ENCODE data around the gene GPSM3. TPM values are rescaled to one million over a fixed set of nuclear protein-coding genes. Genes with fewer than 3 reads are reported as not detected.
A peak's percentile ranks its signal among the peaks of the same experiment; 100 is the strongest.

The GPSM3 gene
- total and polyA plus RNA-seq, 4 donors, result 2.3 to 8.0 (median 6.3) TPM

GRCh38 chr6:32175322-32175710 is 17.1 kb downstream of the GPSM3 start:
- no peaks in the 10 kb centered on the region for H3K9me3 ChIP-seq (ENCODE audit: control insufficient read depth in 4 of 4, low read length in 3 of 4)
- TF ChIP-seq CTCF (IDR thresholded peaks at IDR 0.05; ENCODE audit: low read depth, low read length, missing input control) (no peak), JUND (IDR thresholded peaks at IDR 0.05) (no peak), ZBTB33 (IDR thresholded peaks at IDR 0.05) (no peak), MAX (IDR thresholded peaks at IDR 0.05) (no peak), REST (IDR thresholded peaks at IDR 0.05) (no peak), TAF1 (conservative IDR thresholded peaks at IDR 0.05) (no peak), GABPA (IDR thresholded peaks at IDR 0.05 in 1 of 2, conservative IDR thresholded peaks at IDR 0.05 in 1 of 2) (no peak), HNF4G (IDR thresholded peaks at IDR 0.05) (no peak), SP1 (IDR thresholded peaks at IDR 0.05) (no peak), EGR1 (IDR thresholded peaks at IDR 0.05; ENCODE audit: low read depth in 2 of 2) (no peak), FOXA2 (IDR thresholded peaks at IDR 0.05) (no peak), RXRA (IDR thresholded peaks at IDR 0.05) (no peak), ATF3 (IDR thresholded peaks at IDR 0.05) (no peak), FOXA1 (IDR thresholded peaks at IDR 0.05) (no peak)
- no peaks in the 10 kb centered on the region for H3K27me3 ChIP-seq (ENCODE audit: control insufficient read depth in 4 of 4, insufficient read depth in 4 of 4, low read length in 3 of 4)
- no peak for DNase-seq (ENCODE audit: low spot score)
- peaks cover 0 to 50% (median 42%) of the 10 kb centered on the region in 4 donors for H3K4me1 ChIP-seq (ENCODE audit: control insufficient read depth in 4 of 4, insufficient read depth in 4 of 4, low read length in 3 of 4)
- H3K27ac ChIP-seq (ENCODE audit: low read depth in 1 of 2, low read length in 2 of 2), result peak overlapping the region; percentile 84 to 96
- 11% methylated on average over 2 of the region's 2 CpGs for WGBS
- peak overlapping the region; percentile 84 to 96 (median 86) for H3K4me3 ChIP-seq (ENCODE audit: low read depth in 1 of 3, low read length in 3 of 3)
- peaks cover 0 to 12% (median 3%) of the 10 kb centered on the region in 4 donors for H3K36me3 ChIP-seq (ENCODE audit: control insufficient read depth in 4 of 4, insufficient read depth in 3 of 4, low read depth in 1 of 4, low read length in 3 of 4)
- peak overlapping the region; percentile 86 to 97 for H3K9ac ChIP-seq (ENCODE audit: low read depth in 1 of 2, low read length in 2 of 2)

GRCh38 chr6:32174416-32174815 is 18.0 kb downstream of the GPSM3 start:
- H3K36me3 ChIP-seq (ENCODE audit: control insufficient read depth in 4 of 4, insufficient read depth in 3 of 4, low read depth in 1 of 4, low read length in 3 of 4), result peaks cover 3 to 18% (median 5%) of the 10 kb centered on the region in 4 donors
- H3K4me3 ChIP-seq (ENCODE audit: low read depth in 1 of 3, low read length in 3 of 3), result no peak overlapping the region
- no peak overlapping the region for H3K9ac ChIP-seq (ENCODE audit: low read depth in 1 of 2, low read length in 2 of 2)
- no peak for DNase-seq (ENCODE audit: low spot score)
- H3K27ac ChIP-seq (ENCODE audit: low read depth in 1 of 2, low read length in 2 of 2), result no peak overlapping the region
- H3K4me1 ChIP-seq (ENCODE audit: control insufficient read depth in 4 of 4, insufficient read depth in 4 of 4, low read length in 3 of 4), result peaks cover 0 to 44% (median 37%) of the 10 kb centered on the region in 4 donors
- no peaks in the 10 kb centered on the region for H3K27me3 ChIP-seq (ENCODE audit: control insufficient read depth in 4 of 4, insufficient read depth in 4 of 4, low read length in 3 of 4)
- WGBS, result 92% methylated on average over 1 of the region's 1 CpG
- no peaks in the 10 kb centered on the region for H3K9me3 ChIP-seq (ENCODE audit: control insufficient read depth in 4 of 4, low read length in 3 of 4)
- TF ChIP-seq GABPA (IDR thresholded peaks at IDR 0.05 in 1 of 2, conservative IDR thresholded peaks at IDR 0.05 in 1 of 2) (no peak), TAF1 (conservative IDR thresholded peaks at IDR 0.05) (no peak), MAX (IDR thresholded peaks at IDR 0.05) (no peak), ZBTB33 (IDR thresholded peaks at IDR 0.05) (no peak), JUND (IDR thresholded peaks at IDR 0.05) (no peak), HNF4A (conservative IDR thresholded peaks at IDR 0.05) (no peak), NR2F2 (IDR thresholded peaks at IDR 0.05) (no peak), EGR1 (IDR thresholded peaks at IDR 0.05; ENCODE audit: low read depth in 2 of 2) (no peak), ATF3 (IDR thresholded peaks at IDR 0.05) (no peak), CTCF (IDR thresholded peaks at IDR 0.05; ENCODE audit: low read depth, low read length, missing input control) (no peak), FOXA1 (IDR thresholded peaks at IDR 0.05) (no peak), SP1 (IDR thresholded peaks at IDR 0.05) (no peak), RAD21 (IDR thresholded peaks at IDR 0.05) (no peak), FOXA2 (IDR thresholded peaks at IDR 0.05) (no peak)

Measured in liver (tissue), 9 donors.